MCF 10A (cell line): ENCODE results near the gene TSSK1B. TPM values are rescaled to one million over a fixed set of nuclear protein-coding genes. Genes with fewer than 3 reads are reported as not detected.
A peak's percentile ranks its signal among the peaks of the same experiment; 100 is the strongest.

ENCODE experiments used
- BruUV-seq: library from RNA; stranded (reverse); fragments of 400-500 nt; replicated peaks from 2 replicates; lab custom pipeline; 2021; lab: Mats Ljungman, UMichigan
- CTCF ChIA-PET: fragments of 300-600 bp; sonication (Branson Sonifier 250); formaldehyde crosslinking; extraction: SDS; loops from one replicate; lab custom pipeline; 2021; ENCODE audit warnings: antibody characterized with exemption, inconsistent platforms; lab: Yijun Ruan, JAX
- POLR2A ChIA-PET: fragments of 300-600, 350-650 bp; sonication (Branson Sonifier 250); formaldehyde crosslinking; extraction: SDS; loops from one replicate; lab custom pipeline; 2020; ENCODE audit warnings: antibody characterized with exemption, inconsistent platforms; lab: Yijun Ruan, JAX
- DNase-seq: peaks from one replicate; pipeline ENCODE4 v3.0.0-alpha.2; 2018; ENCODE audit not compliant: unreplicated experiment
- H3K27ac Mint-ChIP-seq: one replicate; pipeline ENCODE4 v1.8.0; 2022; ENCODE audit warnings: mild to moderate bottlenecking, low read depth, mixed read lengths; ENCODE audit not compliant: unreplicated experiment
- H3K27me3 Mint-ChIP-seq: one replicate; pipeline ENCODE4 v1.8.0; 2022; ENCODE audit warnings: mixed read lengths; ENCODE audit not compliant: insufficient read depth, unreplicated experiment
- H3K36me3 Mint-ChIP-seq: one replicate; pipeline ENCODE4 v1.8.0; 2022; ENCODE audit warnings: mild to moderate bottlenecking, moderate library complexity, mixed read lengths; ENCODE audit not compliant: insufficient read depth, unreplicated experiment
- H3K4me1 Mint-ChIP-seq: one replicate; pipeline ENCODE4 v1.8.0; 2022; ENCODE audit warnings: mixed read lengths; ENCODE audit not compliant: insufficient read depth, unreplicated experiment
- H3K4me3 Mint-ChIP-seq: one replicate; pipeline ENCODE4 v1.8.0; 2022; ENCODE audit warnings: mild to moderate bottlenecking, moderate library complexity, mixed read lengths; ENCODE audit not compliant: unreplicated experiment
- H3K9me3 Mint-ChIP-seq: one replicate; pipeline ENCODE4 v1.8.0; 2022; ENCODE audit warnings: mixed read lengths; ENCODE audit not compliant: unreplicated experiment
- intact Hi-C: fragments of 100-400 bp; cut with micrococcal nuclease; formaldehyde crosslinking; loops from 2 replicates; pipeline ENCODE4 v1.14.1; 2022
- total RNA-seq: library from RNA; stranded (reverse); gene quantifications from 2 replicates; pipeline ENCODE4 v1.2.3, GENCODE V29; 2022
- TF ChIP-seq, protein P1 (sequence below): fragments of 200-600 bp; IDR thresholded peaks from one replicate; pipeline ENCODE4 v1.8.0; 2022; ENCODE audit warnings: antibody characterized with exemption, mild to moderate bottlenecking; ENCODE audit not compliant: unreplicated experiment

The TSSK1B gene
- total RNA-seq, 1 experiment from 2014 or later = 0.35 TPM

DNA sequence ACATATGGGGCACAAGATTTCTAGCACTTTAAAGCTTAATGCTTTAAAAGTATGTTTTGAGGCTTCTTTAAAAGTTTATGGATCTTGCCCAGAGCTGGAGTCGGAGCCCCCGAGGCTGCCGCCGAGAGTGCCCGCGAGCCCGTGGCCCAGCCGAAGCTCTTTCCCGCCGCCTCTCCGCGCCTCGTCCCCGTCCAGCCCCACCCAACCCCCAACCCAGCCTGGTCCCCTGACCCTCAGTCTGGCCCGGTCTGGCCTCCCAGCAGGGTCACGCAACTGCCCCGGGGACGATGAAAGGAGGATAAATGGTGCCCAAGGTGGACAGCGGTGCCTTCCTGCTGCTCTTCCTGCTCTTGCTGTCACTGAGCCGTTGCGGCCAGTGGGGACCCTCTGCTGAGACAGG lies 1.7 kb downstream of the TSSK1B start:
- no TSS peak for BruUV-seq
- POLR2A ChIA-PET = interaction anchor here (0.6 kb wide), 1 partner anchor 1480 kb away, joined by 3 read pairs; no protein-coding TSS in a partner anchor
- Mint-ChIP-seq H3K9me3 (no peaks in the 10 kb centered on the region), H3K4me1 (peaks cover 6% of the 10 kb centered on the region), H3K4me3 (no peak overlapping the region), H3K27me3 (no peaks in the 10 kb centered on the region), H3K27ac (no peak overlapping the region), H3K36me3 (peaks cover 6% of the 10 kb centered on the region)
- TF ChIP-seq, protein P1, sequence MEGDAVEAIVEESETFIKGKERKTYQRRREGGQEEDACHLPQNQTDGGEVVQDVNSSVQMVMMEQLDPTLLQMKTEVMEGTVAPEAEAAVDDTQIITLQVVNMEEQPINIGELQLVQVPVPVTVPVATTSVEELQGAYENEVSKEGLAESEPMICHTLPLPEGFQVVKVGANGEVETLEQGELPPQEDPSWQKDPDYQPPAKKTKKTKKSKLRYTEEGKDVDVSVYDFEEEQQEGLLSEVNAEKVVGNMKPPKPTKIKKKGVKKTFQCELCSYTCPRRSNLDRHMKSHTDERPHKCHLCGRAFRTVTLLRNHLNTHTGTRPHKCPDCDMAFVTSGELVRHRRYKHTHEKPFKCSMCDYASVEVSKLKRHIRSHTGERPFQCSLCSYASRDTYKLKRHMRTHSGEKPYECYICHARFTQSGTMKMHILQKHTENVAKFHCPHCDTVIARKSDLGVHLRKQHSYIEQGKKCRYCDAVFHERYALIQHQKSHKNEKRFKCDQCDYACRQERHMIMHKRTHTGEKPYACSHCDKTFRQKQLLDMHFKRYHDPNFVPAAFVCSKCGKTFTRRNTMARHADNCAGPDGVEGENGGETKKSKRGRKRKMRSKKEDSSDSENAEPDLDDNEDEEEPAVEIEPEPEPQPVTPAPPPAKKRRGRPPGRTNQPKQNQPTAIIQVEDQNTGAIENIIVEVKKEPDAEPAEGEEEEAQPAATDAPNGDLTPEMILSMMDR = no peak
- intact Hi-C loops = no loop called here
- CTCF ChIA-PET = no interaction called here
- no peak for DNase-seq

DNA sequence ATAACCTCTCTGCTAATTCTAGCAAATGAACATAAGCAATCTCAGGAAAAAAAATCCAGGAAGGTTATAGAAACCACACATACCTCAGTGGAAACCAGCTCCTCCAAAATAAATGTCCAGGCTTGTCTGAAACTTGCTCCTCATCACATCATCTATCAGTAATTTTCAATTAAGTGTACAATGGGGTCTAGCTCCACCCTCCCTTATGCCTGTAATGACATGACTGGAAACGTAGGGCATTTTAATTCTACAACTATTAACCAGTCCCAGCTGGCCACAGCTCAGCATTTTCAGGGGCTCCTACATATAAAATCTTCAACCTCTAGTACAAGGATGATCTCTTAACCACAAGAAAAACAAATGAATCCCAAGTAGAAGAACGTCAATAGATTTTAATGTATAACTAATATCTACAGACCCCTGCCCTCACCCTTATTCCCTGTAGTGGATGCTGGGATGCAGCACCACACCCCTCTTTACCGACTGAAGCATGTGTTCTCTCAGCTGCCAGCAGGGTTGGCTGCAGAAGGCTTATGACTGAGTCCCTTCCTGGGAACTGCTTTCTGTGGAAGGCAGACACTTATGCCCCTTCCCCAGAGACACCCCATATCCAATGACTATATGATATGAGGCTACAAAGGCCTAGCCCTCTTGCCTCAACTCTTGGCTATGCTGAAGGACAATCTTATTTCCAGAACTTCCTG lies 6.8 kb downstream of the TSSK1B start:
- Mint-ChIP-seq H3K4me3 (no peak overlapping the region), H3K27me3 (no peaks in the 10 kb centered on the region), H3K4me1 (peaks cover 11% of the 10 kb centered on the region), H3K36me3 (no peaks in the 10 kb centered on the region), H3K9me3 (no peaks in the 10 kb centered on the region), H3K27ac (peak overlapping the region; percentile 73)
- no TSS peak for BruUV-seq
- no peak for DNase-seq
- ChIA-PET POLR2A (interaction anchor here (0.7 to 2.7 kb wide), 2 partner anchors 60 to 69 kb away, joined by 3 to 21 read pairs; partner anchors contain the start of gene MCC), CTCF (no interaction called here)
- intact Hi-C loops = no loop called here
- TF ChIP-seq, protein P1 = no peak

DNA sequence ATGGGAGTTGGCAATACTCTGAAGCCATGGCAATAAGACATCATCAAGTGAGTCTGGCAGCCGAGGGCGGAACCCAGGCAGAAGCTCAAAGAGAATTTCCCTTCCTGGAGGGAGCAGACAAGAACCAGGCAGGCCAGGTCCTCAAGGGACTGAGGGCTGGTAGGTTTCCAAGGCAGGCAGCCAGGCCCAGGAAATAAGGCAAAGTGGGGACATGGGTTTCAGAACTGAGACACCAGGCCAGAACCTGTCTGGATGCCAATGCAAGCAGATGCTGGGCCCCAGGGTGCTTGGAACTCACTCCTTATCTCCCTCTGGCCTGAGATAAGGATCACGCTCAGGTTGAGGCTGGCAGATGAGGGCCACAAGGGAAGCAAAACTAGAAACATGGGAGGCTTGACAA lies 8.9 kb downstream of the TSSK1B start:
- CTCF ChIA-PET = interaction anchor here (0.9 to 2.0 kb wide), 2 partner anchors 46 to 58 kb away, joined by 5 read pairs; no protein-coding TSS in a partner anchor
- no peak for DNase-seq
- Mint-ChIP-seq H3K9me3 (no peaks in the 10 kb centered on the region), H3K36me3 (no peaks in the 10 kb centered on the region), H3K27ac (no peak overlapping the region), H3K4me1 (peaks cover 17% of the 10 kb centered on the region), H3K27me3 (no peaks in the 10 kb centered on the region), H3K4me3 (no peak overlapping the region)
- TF ChIP-seq, protein P1 = no peak
- POLR2A ChIA-PET = no interaction called here
- no TSS peak for BruUV-seq
- intact Hi-C loops = no loop called here

DNA sequence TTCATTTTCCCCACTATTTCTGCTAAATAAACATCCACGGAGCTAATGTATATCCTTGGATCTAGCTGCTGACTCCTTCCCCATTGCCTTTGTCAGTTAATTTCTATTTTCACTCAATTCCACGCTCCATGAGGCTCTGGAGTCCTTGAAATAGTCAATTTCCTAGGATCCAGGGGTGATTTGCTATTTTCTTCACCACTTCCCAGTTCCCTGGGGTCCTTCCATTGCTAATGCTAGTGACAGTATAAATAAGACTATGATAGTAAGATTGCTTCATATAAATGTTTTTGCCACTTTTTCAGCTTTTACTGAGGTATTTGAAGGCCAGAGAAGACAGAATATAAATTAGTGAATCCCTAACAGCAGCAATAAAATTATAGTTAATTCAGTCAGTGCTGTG lies 13.1 kb downstream of the TSSK1B start:
- BruUV-seq = no TSS peak
- Mint-ChIP-seq H3K27ac (no peak overlapping the region), H3K9me3 (no peaks in the 10 kb centered on the region), H3K4me3 (no peak overlapping the region), H3K36me3 (no peaks in the 10 kb centered on the region), H3K27me3 (no peaks in the 10 kb centered on the region), H3K4me1 (peaks cover 6% of the 10 kb centered on the region)
- ChIA-PET POLR2A (interaction anchor here (0.8 kb wide), 1 partner anchor 9 kb away, joined by 3 read pairs; no protein-coding TSS in a partner anchor), CTCF (interaction anchor here (0.6 to 0.9 kb wide), 2 partner anchors 9 to 42 kb away, joined by 3 read pairs; no protein-coding TSS in a partner anchor)
- intact Hi-C loops = no loop called here
- TF ChIP-seq, protein P1 = no peak
- DNase-seq = no peak
